ENCODE measurements around the gene TPST1. TPM values are rescaled to one million over a fixed set of nuclear protein-coding genes. Genes with fewer than 3 reads are reported as not detected.

TPST1 gene
- total and polyA plus RNA-seq, 9 of the 15 experiments (the other 6 are each of a cell fraction or from before 2014, with no cell fraction given) = 0.15 to 2.2 (median 0.53) TPM

DNA sequence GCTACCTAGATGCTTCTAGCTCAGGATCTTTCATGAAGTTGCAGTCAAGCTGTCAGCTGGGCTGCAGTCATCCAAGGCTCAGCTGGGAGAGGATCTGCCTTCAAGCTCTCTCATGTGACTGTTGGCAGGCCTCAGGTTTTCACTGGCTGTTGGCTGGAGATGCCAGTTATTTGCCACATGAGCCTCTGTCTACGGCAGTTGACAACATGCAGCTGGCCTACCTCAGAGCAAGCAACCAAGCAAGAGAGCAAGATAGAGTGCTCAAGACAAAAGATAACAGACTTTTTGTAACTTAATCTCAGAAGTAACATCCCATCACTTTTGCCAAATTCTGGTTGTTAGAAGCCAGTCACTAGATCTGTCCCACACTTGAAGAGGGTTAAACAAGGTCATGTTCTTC, 125.8 kb downstream of the TPST1 start:
- in situ Hi-C loops (cut with MboI) = no loop called here
- H2AFZ ChIP-seq (ENCODE audit: low read depth, low read length) = no peak overlapping the region
- H3K27ac ChIP-seq (ENCODE audit: extremely low read depth, low read depth, low read length) = no peak overlapping the region
- no peak for FAIRE-seq
- H3K9me3 ChIP-seq (replicated peaks; ENCODE audit: control insufficient read depth, insufficient read depth, low read depth, low read length) = no peaks in the 10 kb centered on the region
- TF ChIP-seq KLF13 (tag; IDR thresholded peaks at IDR 0.05; ENCODE audit: borderline replicate concordance, low read depth) (no peak), SREBF1 (IDR thresholded peaks at IDR 0.05; ENCODE audit: borderline replicate concordance, low read depth, low read length) (no peak)
- no peaks in the 10 kb centered on the region for H3K4me1 ChIP-seq (replicated peaks in 1 of 2; ENCODE audit: control insufficient read depth in 2 of 2, insufficient read depth in 2 of 2, low read length in 2 of 2)
- ChIA-PET CTCF (ENCODE audit: low intra/inter-chr PET ratio) (no interaction called here), POLR2A (no interaction called here)
- peaks cover 10 to 12% of the 10 kb centered on the region in 2 experiments for H3K27me3 ChIP-seq (ENCODE audit: control insufficient read depth in 2 of 2, insufficient read depth in 2 of 2, low read length in 2 of 2)
- intact Hi-C loops (cut with micrococcal nuclease) = no loop called here
- ATAC-seq = no peak
- 9% methylated on average over 1 of the region's 1 CpG for WGBS (ENCODE audit: insufficient coverage, low coverage, missing lambda C conversion rate)
- no peaks in the 10 kb centered on the region for H4K20me1 ChIP-seq (replicated peaks; ENCODE audit: control insufficient read depth, insufficient read depth, low read length)
- no peak overlapping the region for H3K4me3 ChIP-seq
- no peak overlapping the region for H3K4me2 ChIP-seq (ENCODE audit: insufficient read depth, low read length)
- no peaks in the 10 kb centered on the region for H3K9me1 ChIP-seq (ENCODE audit: control insufficient read depth, insufficient read depth, low read length)
- no peak for DNase-seq (ENCODE audit: extremely low read depth in 1 of 4, low spot score in 3 of 4)
- no peaks in the 10 kb centered on the region for H3K36me3 ChIP-seq (ENCODE audit: control insufficient read depth, insufficient read depth, low read length)
- H3K9ac ChIP-seq (ENCODE audit: insufficient read depth in 1 of 2, low read depth in 2 of 2, low read length in 2 of 2) = no peak overlapping the region
- BruUV-seq (replicated peaks) = no TSS peak
- H3K79me2 ChIP-seq (ENCODE audit: control insufficient read depth, insufficient read depth, low read length) = no peaks in the 10 kb centered on the region

DNA sequence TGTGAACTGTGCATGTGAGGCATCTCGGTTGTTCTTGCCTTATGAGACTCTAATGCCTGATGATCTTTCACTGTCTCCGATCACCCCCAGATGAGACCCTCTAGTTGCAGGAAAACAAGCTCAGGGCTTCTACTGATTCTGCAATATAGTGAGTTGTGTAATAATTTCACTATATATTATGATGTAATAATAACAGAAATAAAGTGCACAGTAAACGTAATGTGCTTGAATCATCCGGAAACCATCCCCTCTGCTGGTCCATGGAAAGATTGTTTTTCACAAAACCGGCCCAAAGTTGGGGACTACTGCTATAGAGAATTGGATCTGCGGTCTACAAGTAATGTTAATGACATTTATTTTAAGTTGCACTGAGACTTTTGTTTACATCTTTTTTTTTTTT, 126.7 kb downstream of the TPST1 start:
- no peak overlapping the region for H2AFZ ChIP-seq (ENCODE audit: low read depth, low read length)
- FAIRE-seq (no peak), DNase-seq (ENCODE audit: extremely low read depth in 1 of 4, low spot score in 3 of 4) (no peak), ATAC-seq (no peak)
- no peak overlapping the region for H3K27ac ChIP-seq (ENCODE audit: extremely low read depth, low read depth, low read length)
- no peak for TF ChIP-seq CEBPG (CRISPR knock-in tag; IDR thresholded peaks at IDR 0.05)
- peak; percentile 55 to 68 for TF ChIP-seq CEBPG (tag; conservative IDR thresholded peaks at IDR 0.05 in 1 of 2, IDR thresholded peaks at IDR 0.05 in 1 of 2)
- TF ChIP-seq CEBPB (tag; IDR thresholded peaks at IDR 0.05) = peak; percentile 54
- no peak for TF ChIP-seq SRSF1 (IDR thresholded peaks at IDR 0.05; ENCODE audit: low read depth, low read length)
- H3K79me2 ChIP-seq (ENCODE audit: control insufficient read depth, insufficient read depth, low read length) = no peaks in the 10 kb centered on the region
- no TSS peak for BruUV-seq (replicated peaks)
- intact Hi-C loops (cut with micrococcal nuclease) (no loop called here), in situ Hi-C loops (cut with MboI) (no loop called here)
- no peak overlapping the region for H3K4me2 ChIP-seq (ENCODE audit: insufficient read depth, low read length)
- 8% methylated on average over 6 of the region's 6 CpGs for WGBS (ENCODE audit: insufficient coverage, low coverage, missing lambda C conversion rate)
- no peak overlapping the region for H3K4me3 ChIP-seq
- no peaks in the 10 kb centered on the region for H3K4me1 ChIP-seq (replicated peaks in 1 of 2; ENCODE audit: control insufficient read depth in 2 of 2, insufficient read depth in 2 of 2, low read length in 2 of 2)
- no peaks in the 10 kb centered on the region for H3K9me1 ChIP-seq (ENCODE audit: control insufficient read depth, insufficient read depth, low read length)
- no peaks in the 10 kb centered on the region for H4K20me1 ChIP-seq (replicated peaks; ENCODE audit: control insufficient read depth, insufficient read depth, low read length)
- H3K27me3 ChIP-seq (ENCODE audit: control insufficient read depth in 2 of 2, insufficient read depth in 2 of 2, low read length in 2 of 2) = peaks cover 10 to 12% of the 10 kb centered on the region in 2 experiments
- ChIA-PET POLR2A (no interaction called here), CTCF (ENCODE audit: low intra/inter-chr PET ratio) (no interaction called here)
- no peaks in the 10 kb centered on the region for H3K36me3 ChIP-seq (ENCODE audit: control insufficient read depth, insufficient read depth, low read length)
- no peaks in the 10 kb centered on the region for H3K9me3 ChIP-seq (replicated peaks; ENCODE audit: control insufficient read depth, insufficient read depth, low read depth, low read length)
- no peak overlapping the region for H3K9ac ChIP-seq (ENCODE audit: insufficient read depth in 1 of 2, low read depth in 2 of 2, low read length in 2 of 2)

Measured in K562 (cell line).